ENCODE data around the gene CAV1.

GRCh38 chr7:116524609-116525297 is at the start of gene CAV1:
- TF ChIP-seq CTCF (IDR thresholded peaks at IDR 0.05; ENCODE audit: low read depth, low read length): no peak
- no peak for TF ChIP-seq POLR2A (IDR thresholded peaks at IDR 0.05; ENCODE audit: extremely low read depth, insufficient read length)
- TF ChIP-seq MYC (IDR thresholded peaks at IDR 0.05; ENCODE audit: low read depth, low read length): no peak
